Stomach (tissue), 4 donors: ENCODE results near the gene HOMER3.

Experiments used
- CTCF ChIP-seq, 7 experiments: fragments of 450-650 bp in 4 of 7; fragments of 200-600 bp in 3 of 7; sonication (generic) in 3 of 7; IDR thresholded peaks; one replicate each; pipeline ENCODE4 v1.5.1; 2016 to 2019; ENCODE audit warnings: antibody characterized with exemption in 7 of 7, control low read depth in 2 of 7, mild to moderate bottlenecking in 1 of 7
- EP300 ChIP-seq: sonication (generic); formaldehyde crosslinking; IDR thresholded peaks from one replicate; pipeline ENCODE4 v1.6.1; 2017; ENCODE audit warnings: antibody characterized with exemption
- POLR2A ChIP-seq, 4 donors: fragments of 450-650 bp; IDR thresholded peaks; one replicate each; pipeline ENCODE4 v1.6.1; 2016; ENCODE audit warnings: antibody characterized with exemption in 4 of 4, control low read depth in 2 of 4, mild to moderate bottlenecking in 1 of 4, moderate library complexity in 1 of 4
- POLR2AphosphoS5 ChIP-seq, 3 donors: sonication (generic); formaldehyde crosslinking; IDR thresholded peaks; one replicate each; pipeline ENCODE4 v1.6.1; 2016; ENCODE audit warnings: antibody characterized with exemption in 3 of 3

GRCh38 chr19:18919900-18920214 is 21.2 kb downstream of the HOMER3 start:
- TF ChIP-seq POLR2A (IDR thresholded peaks at IDR 0.05) (no peak), CTCF (IDR thresholded peaks at IDR 0.05) (no peak), POLR2AphosphoS5 (IDR thresholded peaks at IDR 0.05) (no peak), EP300 (no peak)
